ENCODE measurements around the gene TAF1A. TPM values are rescaled to one million over a fixed set of nuclear protein-coding genes. Genes with fewer than 3 reads are reported as not detected.

TAF1A gene
- total RNA-seq, 2 donors from 2014 or later = 5.1 to 5.6 TPM

DNA sequence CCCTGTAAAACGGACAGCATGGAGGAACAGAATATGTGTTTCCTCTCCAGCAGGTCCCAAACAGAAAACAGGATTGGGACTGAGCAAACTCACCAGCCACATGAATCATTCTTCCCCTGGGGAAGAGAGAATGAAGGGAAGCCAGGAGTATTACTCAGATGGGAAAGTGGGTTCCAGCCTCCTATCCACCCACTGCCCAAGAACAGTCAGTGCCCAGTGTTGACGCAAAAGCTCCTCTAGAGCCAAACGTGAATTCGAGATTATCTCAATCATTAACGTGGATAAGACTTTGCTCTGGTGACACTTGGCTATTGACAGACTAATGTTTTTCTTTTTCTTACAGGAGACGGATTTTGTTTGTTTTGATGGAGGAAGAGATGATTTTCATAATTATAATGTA lies 37.5 kb upstream of the TAF1A start:
- no peak overlapping the region for H3K4me3 ChIP-seq
- H3K27me3 ChIP-seq = no peaks in the 10 kb centered on the region
- no peaks in the 10 kb centered on the region for H3K36me3 ChIP-seq
- H3K9me3 ChIP-seq = no peaks in the 10 kb centered on the region
- H3K9ac ChIP-seq (ENCODE audit: low read depth in 2 of 2, low read length in 2 of 2) = no peak overlapping the region
- intact Hi-C loops (cut with DNase I) = no loop called here
- DNase-seq = no peak
- TF ChIP-seq, protein P1, sequence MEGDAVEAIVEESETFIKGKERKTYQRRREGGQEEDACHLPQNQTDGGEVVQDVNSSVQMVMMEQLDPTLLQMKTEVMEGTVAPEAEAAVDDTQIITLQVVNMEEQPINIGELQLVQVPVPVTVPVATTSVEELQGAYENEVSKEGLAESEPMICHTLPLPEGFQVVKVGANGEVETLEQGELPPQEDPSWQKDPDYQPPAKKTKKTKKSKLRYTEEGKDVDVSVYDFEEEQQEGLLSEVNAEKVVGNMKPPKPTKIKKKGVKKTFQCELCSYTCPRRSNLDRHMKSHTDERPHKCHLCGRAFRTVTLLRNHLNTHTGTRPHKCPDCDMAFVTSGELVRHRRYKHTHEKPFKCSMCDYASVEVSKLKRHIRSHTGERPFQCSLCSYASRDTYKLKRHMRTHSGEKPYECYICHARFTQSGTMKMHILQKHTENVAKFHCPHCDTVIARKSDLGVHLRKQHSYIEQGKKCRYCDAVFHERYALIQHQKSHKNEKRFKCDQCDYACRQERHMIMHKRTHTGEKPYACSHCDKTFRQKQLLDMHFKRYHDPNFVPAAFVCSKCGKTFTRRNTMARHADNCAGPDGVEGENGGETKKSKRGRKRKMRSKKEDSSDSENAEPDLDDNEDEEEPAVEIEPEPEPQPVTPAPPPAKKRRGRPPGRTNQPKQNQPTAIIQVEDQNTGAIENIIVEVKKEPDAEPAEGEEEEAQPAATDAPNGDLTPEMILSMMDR (IDR thresholded peaks at IDR 0.05) = no peak
- H3K27ac ChIP-seq = no peak overlapping the region
- H3K4me1 ChIP-seq = no peaks in the 10 kb centered on the region

DNA sequence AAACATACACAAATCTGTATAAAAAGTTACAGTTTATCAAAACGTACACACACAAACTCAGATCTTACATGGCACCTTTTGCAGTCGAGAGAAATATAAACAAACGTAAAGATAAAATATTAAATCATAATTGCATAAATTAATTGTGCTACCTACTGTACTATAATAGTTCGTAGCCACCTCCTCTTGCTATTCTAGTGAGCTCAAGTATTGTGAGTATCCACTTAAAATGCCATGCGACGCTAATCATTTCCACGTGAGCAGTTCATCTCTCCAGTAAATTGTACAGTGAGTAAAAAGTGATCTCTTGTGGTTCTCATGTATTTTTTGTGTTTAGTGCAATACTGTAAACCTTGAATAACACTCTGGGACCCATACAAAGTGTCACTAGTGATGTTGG lies 34.5 kb upstream of the TAF1A start:
- H3K9ac ChIP-seq (ENCODE audit: low read depth in 2 of 2, low read length in 2 of 2) = no peak overlapping the region
- no peak overlapping the region for H3K27ac ChIP-seq
- no peaks in the 10 kb centered on the region for H3K36me3 ChIP-seq
- no peaks in the 10 kb centered on the region for H3K9me3 ChIP-seq
- TF ChIP-seq, protein P1 (IDR thresholded peaks at IDR 0.05) = no peak
- H3K27me3 ChIP-seq = no peaks in the 10 kb centered on the region
- no peak for DNase-seq
- H3K4me1 ChIP-seq = no peaks in the 10 kb centered on the region
- no peak overlapping the region for H3K4me3 ChIP-seq
- intact Hi-C loops (cut with DNase I) = loop anchor here (5.0 kb wide), 1 partner anchor 42 kb away; no protein-coding TSS in a partner anchor

DNA sequence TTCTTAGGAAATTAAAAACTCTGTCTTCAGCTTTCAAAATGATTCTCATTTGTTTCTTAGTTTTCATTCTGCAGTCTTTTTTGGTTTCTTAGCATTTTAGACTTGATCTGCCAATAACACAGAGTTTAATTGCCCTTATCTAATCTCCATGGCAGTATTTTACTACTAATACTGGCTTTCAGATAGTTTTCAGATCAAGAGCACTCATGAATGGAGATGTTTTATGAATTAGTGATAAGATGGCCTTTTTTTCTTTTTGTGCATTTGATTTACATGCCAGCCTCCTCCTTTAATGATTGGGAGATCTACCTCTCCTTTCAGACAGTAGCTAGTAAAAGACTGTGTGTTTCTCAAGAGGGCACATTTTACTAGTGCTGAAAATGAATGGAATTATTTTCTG lies 33.7 kb upstream of the TAF1A start:
- Histone ChIP-seq H3K9me3 (no peaks in the 10 kb centered on the region), H3K4me3 (no peak overlapping the region), H3K36me3 (no peaks in the 10 kb centered on the region), H3K4me1 (no peaks in the 10 kb centered on the region), H3K9ac (ENCODE audit: low read depth in 2 of 2, low read length in 2 of 2) (no peak overlapping the region), H3K27me3 (no peaks in the 10 kb centered on the region), H3K27ac (no peak overlapping the region)
- intact Hi-C loops (cut with DNase I) = loop anchor here (5.0 kb wide), 1 partner anchor 41 kb away; no protein-coding TSS in a partner anchor
- TF ChIP-seq, protein P1 (IDR thresholded peaks at IDR 0.05) = no peak
- no peak for DNase-seq

DNA sequence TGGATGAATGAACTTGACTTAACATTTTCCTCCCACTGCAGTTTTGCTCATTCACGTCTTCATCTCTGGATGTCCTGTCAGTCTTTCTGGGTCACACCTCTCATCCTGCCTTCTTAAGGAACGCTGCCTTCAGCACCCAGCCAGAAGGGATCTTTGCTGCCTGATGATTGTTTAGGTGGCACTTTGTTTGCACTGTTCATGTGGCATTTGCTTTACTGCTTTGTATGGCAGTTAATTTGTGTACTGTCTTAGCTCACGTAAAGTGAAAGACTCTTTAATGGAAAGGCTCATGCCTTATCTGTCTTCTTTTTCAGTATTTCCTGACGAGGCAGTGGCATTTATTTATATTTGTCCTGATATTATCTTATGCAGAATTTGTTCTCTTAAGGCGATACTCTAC lies 33.0 kb upstream of the TAF1A start:
- Histone ChIP-seq H3K36me3 (no peaks in the 10 kb centered on the region), H3K4me1 (no peaks in the 10 kb centered on the region), H3K9ac (ENCODE audit: low read depth in 2 of 2, low read length in 2 of 2) (no peak overlapping the region), H3K4me3 (no peak overlapping the region), H3K27me3 (no peaks in the 10 kb centered on the region), H3K9me3 (no peaks in the 10 kb centered on the region), H3K27ac (no peak overlapping the region)
- TF ChIP-seq, protein P1 (IDR thresholded peaks at IDR 0.05) = no peak
- intact Hi-C loops (cut with DNase I) = loop anchor here (5.0 kb wide), 1 partner anchor 40 kb away; no protein-coding TSS in a partner anchor
- no peak for DNase-seq

DNA sequence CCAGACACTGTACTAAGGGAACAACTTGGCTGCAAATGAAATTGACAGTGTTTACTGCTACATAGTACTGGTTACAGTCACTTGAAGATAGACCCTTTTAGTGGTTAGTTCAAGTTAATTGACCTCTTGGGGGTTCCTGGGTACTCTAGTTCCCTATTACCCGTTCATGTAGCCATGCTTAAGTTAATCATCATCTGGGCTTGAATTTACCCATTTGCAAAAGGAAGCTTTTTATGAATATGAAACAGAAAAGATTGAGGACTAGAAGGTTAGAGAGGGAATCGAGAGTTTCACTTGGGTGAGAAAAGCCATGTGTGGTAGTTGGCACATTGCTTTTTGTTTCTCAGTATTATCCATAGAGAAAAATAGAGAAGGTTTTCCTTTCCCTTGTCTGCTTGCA lies 30.8 kb upstream of the TAF1A start:
- Histone ChIP-seq H3K9ac (ENCODE audit: low read depth in 2 of 2, low read length in 2 of 2) (no peak overlapping the region), H3K27me3 (no peaks in the 10 kb centered on the region), H3K27ac (no peak overlapping the region), H3K4me3 (no peak overlapping the region), H3K4me1 (no peaks in the 10 kb centered on the region), H3K36me3 (no peaks in the 10 kb centered on the region), H3K9me3 (no peaks in the 10 kb centered on the region)
- TF ChIP-seq, protein P1 (IDR thresholded peaks at IDR 0.05) = no peak
- DNase-seq = no peak
- intact Hi-C loops (cut with DNase I) = loop anchor here (5.0 kb wide), 1 partner anchor 38 kb away; no protein-coding TSS in a partner anchor

Data from colonic mucosa (tissue), 4 donors.